Endothelial cell (in vitro differentiated cells): ENCODE measurements around the gene TEX28. TPM values are rescaled to one million over a fixed set of nuclear protein-coding genes. Genes with fewer than 3 reads are reported as not detected.
"Not testable (repeated sequence)": the region's sequence is repeated elsewhere in the genome, so short reads cannot be mapped to it uniquely, and the experiment has no call there.

Source experiments
- DNase-seq: peaks from one replicate; pipeline ENCODE4 v3.0.0; 2021; ENCODE audit warnings: low spot score
- H3K27ac Mint-ChIP-seq: one replicate; pipeline ENCODE4 v1.8.0; 2021; ENCODE audit warnings: mixed read lengths, inconsistent platforms; ENCODE audit not compliant: unreplicated experiment
- H3K27me3 Mint-ChIP-seq: one replicate; pipeline ENCODE4 v1.8.0; 2021; ENCODE audit warnings: mild to moderate bottlenecking, moderate library complexity, mixed read lengths, inconsistent platforms; ENCODE audit not compliant: unreplicated experiment
- H3K36me3 Mint-ChIP-seq: one replicate; pipeline ENCODE4 v1.8.0; 2021; ENCODE audit warnings: mild to moderate bottlenecking, low read depth, mixed read lengths, inconsistent platforms; ENCODE audit not compliant: unreplicated experiment
- H3K4me1 Mint-ChIP-seq: one replicate; pipeline ENCODE4 v1.8.0; 2021; ENCODE audit warnings: mild to moderate bottlenecking, mixed read lengths, inconsistent platforms; ENCODE audit not compliant: unreplicated experiment
- H3K4me3 Mint-ChIP-seq: one replicate; pipeline ENCODE4 v1.8.0; 2021; ENCODE audit warnings: mild to moderate bottlenecking, mixed read lengths, inconsistent platforms; ENCODE audit not compliant: unreplicated experiment
- H3K9me3 Mint-ChIP-seq: one replicate; pipeline ENCODE4 v1.8.0; 2021; ENCODE audit warnings: mixed read lengths, inconsistent platforms; ENCODE audit not compliant: unreplicated experiment
- total RNA-seq: library from RNA; stranded (reverse); fragmentation: NEBNext Ultra II Directional; extraction: Animal tissue kit (Norgen Biotek cat#: 25700); gene quantifications from one replicate; pipeline ENCODE4 v1.2.1, GENCODE V29; 2021; ENCODE audit not compliant: unreplicated experiment

Gene TEX28
- total RNA-seq, 1 donor from 2014 or later = not detected

DNA sequence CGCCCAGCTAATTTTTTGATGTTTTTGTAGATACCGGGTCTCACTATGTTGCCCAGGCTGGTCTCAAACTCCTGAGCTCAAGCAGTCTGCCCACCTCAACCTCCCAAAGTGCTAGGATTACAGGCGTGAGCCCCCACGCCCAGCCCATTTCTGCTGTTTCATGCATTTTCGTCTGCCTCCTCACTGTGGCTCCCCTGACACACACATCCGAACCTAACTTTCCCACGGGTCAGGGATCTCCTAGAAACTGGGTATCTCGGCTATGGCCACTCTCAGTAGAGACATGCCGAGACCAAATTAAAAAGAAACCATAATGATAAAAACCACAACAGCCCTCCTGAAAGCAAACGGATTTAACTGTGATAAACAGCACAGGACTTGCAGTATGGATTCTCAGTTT is 46.8 kb downstream of the TEX28 start:
- H3K9me3 Mint-ChIP-seq, H3K4me1 Mint-ChIP-seq, H3K4me3 Mint-ChIP-seq, H3K36me3 Mint-ChIP-seq, H3K27me3 Mint-ChIP-seq, H3K27ac Mint-ChIP-seq, DNase-seq: not testable (repeated sequence)

DNA sequence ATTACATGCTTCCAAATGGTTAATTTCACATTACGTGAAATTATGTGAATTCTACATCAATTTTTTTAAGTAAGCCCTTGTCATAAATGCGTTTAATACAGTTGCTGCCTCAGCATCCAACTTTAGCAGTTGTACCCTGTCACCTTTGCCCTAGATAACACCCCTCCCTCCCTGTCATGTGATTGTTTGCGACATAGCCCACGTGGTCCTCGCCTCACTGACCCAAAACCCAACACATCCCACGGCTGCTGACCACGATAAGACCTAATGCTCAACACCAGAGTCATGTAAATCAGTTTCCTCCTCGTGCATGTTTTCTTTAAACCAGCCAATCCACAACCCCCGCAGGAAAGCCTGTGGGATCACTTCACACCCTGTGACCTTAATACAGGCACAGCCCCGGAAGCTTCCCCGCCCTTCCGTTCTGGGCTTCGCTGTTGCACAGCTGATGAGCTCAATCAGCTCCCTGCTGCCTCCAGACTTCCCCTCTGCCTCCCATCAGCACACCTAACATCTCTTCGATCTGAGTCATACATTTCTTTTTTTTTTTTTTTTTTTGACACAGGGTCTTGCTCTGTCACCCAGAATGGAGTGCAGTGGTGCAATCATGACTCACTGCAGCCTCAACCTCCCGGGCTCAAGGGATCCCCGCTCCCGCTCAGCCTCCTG is 47.4 kb downstream of the TEX28 start:
- H3K27me3 Mint-ChIP-seq, H3K4me1 Mint-ChIP-seq, H3K4me3 Mint-ChIP-seq, H3K27ac Mint-ChIP-seq, H3K9me3 Mint-ChIP-seq, H3K36me3 Mint-ChIP-seq, DNase-seq: not testable (repeated sequence)

DNA sequence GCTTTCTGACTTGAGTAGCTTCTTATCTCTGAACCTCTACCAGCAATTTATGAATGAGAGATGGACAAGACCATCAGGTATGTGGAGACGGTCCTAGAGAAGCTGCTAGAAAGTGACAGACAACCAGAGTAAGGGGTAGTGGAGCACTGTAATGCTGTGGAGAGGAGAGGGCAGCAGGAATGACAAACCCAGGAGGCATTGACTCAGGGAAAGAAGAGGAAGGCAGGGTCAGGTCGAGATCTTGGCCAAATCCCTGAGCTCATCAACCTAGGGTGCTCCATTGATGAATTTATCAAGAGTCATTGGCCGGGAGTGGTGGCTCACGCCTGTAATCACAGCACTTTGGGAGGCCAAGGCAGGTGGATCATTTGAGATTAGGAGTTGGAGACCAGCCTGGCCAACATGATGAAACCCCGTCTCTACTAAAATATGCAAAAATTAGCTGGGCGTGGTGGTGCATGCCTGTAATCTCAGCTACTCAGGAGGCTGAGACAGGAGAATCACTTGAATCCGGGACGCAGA is 54.9 kb downstream of the TEX28 start:
- not testable (repeated sequence) for H3K9me3 Mint-ChIP-seq, H3K36me3 Mint-ChIP-seq, H3K4me3 Mint-ChIP-seq, H3K27ac Mint-ChIP-seq, H3K4me1 Mint-ChIP-seq, DNase-seq, H3K27me3 Mint-ChIP-seq

DNA sequence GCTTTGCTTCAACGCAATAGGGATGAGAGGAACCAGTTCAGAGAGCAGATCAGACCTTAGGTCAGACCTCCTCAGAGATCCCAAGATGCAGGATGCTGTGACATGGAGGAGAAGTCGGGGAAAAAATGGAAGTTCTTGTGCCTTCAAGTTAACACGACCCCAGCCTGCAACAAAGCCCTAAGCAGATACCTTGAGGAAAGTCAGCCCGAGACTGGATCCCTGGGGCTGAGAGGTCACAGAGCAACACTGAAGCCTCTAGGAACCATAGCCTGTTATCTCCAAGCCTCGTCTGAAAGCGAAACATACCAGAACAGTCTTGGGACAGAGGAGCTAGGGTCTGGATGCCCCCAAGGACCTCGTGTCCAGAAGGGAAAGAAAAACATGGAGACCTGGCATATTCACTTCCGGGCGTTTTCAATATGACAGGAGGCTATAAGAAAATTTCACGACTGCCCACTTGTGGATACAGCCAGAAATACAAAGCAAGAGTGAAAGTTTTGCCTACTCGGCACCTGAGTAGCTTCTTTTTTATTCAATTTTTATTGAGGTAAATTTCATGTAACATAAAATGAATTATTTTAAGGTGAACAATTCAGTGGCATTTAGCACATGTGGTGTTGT is 55.9 kb downstream of the TEX28 start:
- not testable (repeated sequence) for H3K4me3 Mint-ChIP-seq, H3K36me3 Mint-ChIP-seq, H3K27me3 Mint-ChIP-seq, DNase-seq, H3K9me3 Mint-ChIP-seq, H3K4me1 Mint-ChIP-seq, H3K27ac Mint-ChIP-seq

DNA sequence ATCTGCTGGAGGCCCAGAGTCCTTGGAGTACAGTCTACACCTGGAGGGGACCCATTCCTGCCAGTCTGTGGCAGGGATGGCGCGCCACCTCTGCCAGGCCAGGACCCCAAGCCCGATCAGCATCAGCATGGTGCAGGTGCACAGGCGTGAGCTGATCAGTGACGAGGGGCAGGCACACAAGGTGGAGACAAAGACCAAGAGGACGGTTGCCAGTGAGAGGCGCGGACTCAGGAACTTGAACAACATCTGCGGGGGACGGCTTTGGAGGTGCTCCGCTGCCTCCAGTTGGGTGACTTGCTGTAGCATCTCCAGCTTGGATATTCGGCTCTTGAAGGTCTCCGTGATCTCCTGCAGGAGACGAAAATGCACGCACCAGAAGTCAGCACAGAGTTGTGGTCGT is 61.3 kb downstream of the TEX28 start:
- H3K27ac Mint-ChIP-seq, H3K36me3 Mint-ChIP-seq, H3K9me3 Mint-ChIP-seq, DNase-seq, H3K4me1 Mint-ChIP-seq, H3K4me3 Mint-ChIP-seq, H3K27me3 Mint-ChIP-seq: not testable (repeated sequence)

DNA sequence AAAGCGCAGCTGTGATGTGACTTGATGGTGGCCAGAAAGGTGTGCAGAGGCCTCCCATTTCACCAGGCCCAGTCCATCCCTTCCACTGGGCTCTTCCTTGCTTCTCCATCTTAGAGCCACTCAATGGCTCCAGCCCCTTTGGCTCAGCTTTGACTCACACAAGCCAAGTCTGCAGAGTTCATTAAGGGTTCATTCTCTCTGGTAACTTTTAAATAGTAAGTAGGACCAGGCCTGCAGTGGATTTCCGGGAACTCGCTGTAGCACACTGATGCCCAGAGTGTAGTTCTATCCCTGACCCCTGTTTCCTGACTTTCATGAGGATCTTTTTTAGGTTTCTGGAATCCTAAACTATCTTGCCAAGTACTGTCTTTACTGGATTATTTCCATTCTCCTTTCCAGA is 63.5 kb downstream of the TEX28 start:
- H3K4me1 Mint-ChIP-seq, H3K9me3 Mint-ChIP-seq, H3K36me3 Mint-ChIP-seq, H3K27me3 Mint-ChIP-seq, DNase-seq, H3K4me3 Mint-ChIP-seq, H3K27ac Mint-ChIP-seq: not testable (repeated sequence)

DNA sequence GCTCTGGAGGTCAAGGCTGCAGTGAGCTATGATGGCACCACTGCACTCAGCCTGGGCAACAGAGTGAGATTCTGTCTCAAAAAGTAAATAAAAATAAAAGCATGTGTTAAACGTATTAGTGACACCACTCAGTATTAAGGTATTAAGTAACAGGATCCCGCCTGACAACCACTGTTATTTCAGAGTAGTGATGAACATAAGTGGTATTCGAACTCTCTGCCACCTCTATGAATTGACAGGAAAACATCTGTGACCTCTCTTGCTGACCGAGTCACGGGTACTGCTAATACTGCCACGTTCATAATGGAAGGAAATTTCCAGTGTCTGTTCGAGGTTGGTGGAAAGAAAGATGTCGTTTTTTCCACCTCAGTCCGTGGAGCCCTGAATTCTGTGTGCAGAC is 68.2 kb downstream of the TEX28 start:
- not testable (repeated sequence) for DNase-seq, H3K27ac Mint-ChIP-seq, H3K36me3 Mint-ChIP-seq, H3K4me3 Mint-ChIP-seq, H3K27me3 Mint-ChIP-seq, H3K9me3 Mint-ChIP-seq, H3K4me1 Mint-ChIP-seq

DNA sequence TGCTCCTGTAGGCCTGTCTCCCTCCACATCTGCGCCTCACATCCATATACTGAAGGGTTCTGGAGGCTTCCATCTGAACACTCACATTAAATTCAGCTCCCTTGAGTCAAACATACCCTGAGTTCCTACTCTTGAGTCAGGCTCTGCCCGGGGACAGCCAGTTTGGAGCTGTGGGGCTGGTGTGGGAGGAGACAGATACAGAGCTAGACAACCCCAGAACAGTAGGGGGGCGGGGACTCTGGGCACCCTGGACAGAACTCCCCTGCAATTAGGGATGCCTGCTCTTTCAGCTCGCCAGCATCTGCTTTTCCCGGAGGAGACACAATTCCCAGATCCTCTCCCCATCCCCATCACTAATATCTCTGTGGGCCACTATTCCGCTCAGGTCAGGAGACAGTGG is 69.6 kb downstream of the TEX28 start:
- not testable (repeated sequence) for DNase-seq, H3K4me1 Mint-ChIP-seq, H3K4me3 Mint-ChIP-seq, H3K36me3 Mint-ChIP-seq, H3K9me3 Mint-ChIP-seq, H3K27me3 Mint-ChIP-seq, H3K27ac Mint-ChIP-seq

Other genes with a start within 250 kb of the TEX28 start
- gene MECP2, start 197.4 kb downstream of the TEX28 start, total RNA-seq = 60.0 TPM
- not detected for gene OPN1LW, start 150.9 kb downstream of the TEX28 start, total RNA-seq
- gene OPN1MW, start 112.5 kb downstream of the TEX28 start, total RNA-seq = not detected
- not detected for gene OPN1MW2, start 75.4 kb downstream of the TEX28 start, total RNA-seq
- gene OPN1MW3, start 37.5 kb downstream of the TEX28 start, total RNA-seq = not detected
- 7.1 TPM for gene TKTL1, start 671 bp upstream of the TEX28 start, total RNA-seq
- 1,022 TPM for gene FLNA, start 79.5 kb upstream of the TEX28 start, total RNA-seq
- 44.7 TPM for gene EMD, start 84.2 kb upstream of the TEX28 start, total RNA-seq
- 3,704 TPM for gene RPL10, start 103.3 kb upstream of the TEX28 start, total RNA-seq
- gene DNASE1L1, start 114.1 kb upstream of the TEX28 start, total RNA-seq = 38.6 TPM
- gene TAFAZZIN, start 116.4 kb upstream of the TEX28 start, total RNA-seq = 56.4 TPM
- 100 TPM for gene ATP6AP1, start 133.6 kb upstream of the TEX28 start, total RNA-seq
- gene GDI1, start 142.0 kb upstream of the TEX28 start, total RNA-seq = 157 TPM
- 77.0 TPM for gene FAM50A, start 149.0 kb upstream of the TEX28 start, total RNA-seq
- 54.5 TPM for gene PLXNA3, start 163.2 kb upstream of the TEX28 start, total RNA-seq
- gene LAGE3, start 184.2 kb upstream of the TEX28 start, total RNA-seq = 18.4 TPM
- 16.8 TPM for gene UBL4A, start 191.5 kb upstream of the TEX28 start, total RNA-seq
- gene SLC10A3, start 195.5 kb upstream of the TEX28 start, total RNA-seq = 13.9 TPM
- 29.6 TPM for gene FAM3A, start 221.1 kb upstream of the TEX28 start, total RNA-seq